Measurements from ENCODE around the gene ARID1A. TPM values are rescaled to one million over a fixed set of nuclear protein-coding genes. Genes with fewer than 3 reads are reported as not detected.
A peak's percentile ranks its signal among the peaks of the same experiment; 100 is the strongest.

ARID1A gene
- total and polyA plus RNA-seq, 2 of the 4 experiments (the other 2 are of a cell fraction): 14.0 to 40.7 TPM

GRCh38 chr1:26729633-26730032, 33.8 kb downstream of the ARID1A start:
- Histone ChIP-seq H3K14ac (replicated peaks; ENCODE audit: low read depth, low read length) (peak overlapping the region; percentile 80), H3K4me3 (ENCODE audit: insufficient read depth, low read depth, low read length) (no peak overlapping the region), H2AK5ac (ENCODE audit: low read depth, low read length) (no peak overlapping the region; the same call in 1 of the 2 replicates), H2BK5ac (ENCODE audit: low read depth, low read length, poor library complexity, severe bottlenecking) (peak overlapping the region; percentile 70), H4K8ac (ENCODE audit: low read depth in 2 of 2, low read length in 2 of 2) (no peak overlapping the region), H4K91ac (ENCODE audit: insufficient read depth, low read depth, low read length) (no peak overlapping the region), H3K27me3 (ENCODE audit: control insufficient read depth, insufficient read depth, low read length) (no peaks in the 10 kb centered on the region), H4K5ac (ENCODE audit: low read depth, low read length) (no peak overlapping the region), H3K4me2 (ENCODE audit: low read depth, low read length) (peak overlapping the region; percentile 22; the same call in 1 of the 2 replicates), H3K79me1 (ENCODE audit: low read depth in 1 of 2, low read length in 2 of 2) (peaks cover 31 to 91% of the 10 kb centered on the region in 2 experiments), H3K18ac (ENCODE audit: low read depth, low read length) (no peak overlapping the region), H2BK15ac (ENCODE audit: low read depth, low read length) (0 out of 3 replicates have a peak overlapping the region, but pooled peaks have one; percentile 6), H3K4me1 (ENCODE audit: control insufficient read depth, insufficient read depth, low read length) (peaks cover 37% of the 10 kb centered on the region), H3K9me3 (ENCODE audit: control insufficient read depth, insufficient read depth, low read length) (no peaks in the 10 kb centered on the region), H3K9ac (ENCODE audit: low read depth, low read length) (no peak overlapping the region), H3K23ac (ENCODE audit: low read depth, low read length) (peak overlapping the region; percentile 81; the same call in 1 of the 2 replicates), H3K36me3 (ENCODE audit: control insufficient read depth, insufficient read depth, low read length) (peaks cover 33% of the 10 kb centered on the region), H3K9me1 (ENCODE audit: insufficient read depth, low read length) (peaks cover 45% of the 10 kb centered on the region), H2BK120ac (ENCODE audit: low read depth, low read length) (no peak overlapping the region), H2AFZ (replicated peaks; ENCODE audit: low read length, poor library complexity) (no peak overlapping the region), H3K4ac (ENCODE audit: low read depth, low read length) (peak overlapping the region; percentile 29; the same call in 1 of the 2 replicates), H4K20me1 (ENCODE audit: insufficient read depth, low read length) (peaks cover 89% of the 10 kb centered on the region), H2AK9ac (replicated peaks; ENCODE audit: low read depth, low read length, poor library complexity) (no peak overlapping the region), H2BK20ac (ENCODE audit: low read depth, low read length) (no peak overlapping the region), H3K27ac (ENCODE audit: insufficient read depth, low read length) (no peak overlapping the region), H3K56ac (ENCODE audit: extremely low read depth, insufficient read depth, low read length) (no peak overlapping the region)
- POLR2A ChIA-PET (ENCODE audit: unreplicated experiment): no interaction called here
- no TSS peak for BruUV-seq (replicated peaks)
- in situ Hi-C loops (cut with MboI; ENCODE audit: low sequenced_read_pairs) (no loop called here), intact Hi-C loops (cut with micrococcal nuclease) (loop anchor here (5.0 kb wide), 1 partner anchor 38 kb away; no protein-coding TSS in a partner anchor), dilution Hi-C loops (cut with HindIII; ENCODE audit: low sequenced_read_pairs, unreplicated experiment) (no loop called here)
- DNase-seq: no peak
- 98% methylated on average over 7 of the region's 12 CpGs; no CpG with 5 or more reads in 1 of the 2 experiments for WGBS, 2 experiments (ENCODE audit: extremely low coverage in 2 of 2, insufficient read length in 1 of 2)
- ATAC-seq (ENCODE audit: low read depth): no peak
- TF ChIP-seq MAZ (IDR thresholded peaks at IDR 0.05; ENCODE audit: borderline replicate concordance, low read depth, low read length): no peak
- no peak for TF ChIP-seq SMC3 (IDR thresholded peaks at IDR 0.05; ENCODE audit: low read depth, low read length)
- no peak for TF ChIP-seq RCOR1 (IDR thresholded peaks at IDR 0.05; ENCODE audit: insufficient replicate concordance, low read length)
- CTCF ChIA-PET: no interaction called here
